Esophagus squamous epithelium (tissue), 4 donors: ENCODE measurements around the gene MEI1.
A peak's percentile ranks its signal among the peaks of the same experiment; 100 is the strongest.

Experiments used
- CTCF ChIP-seq, 6 experiments: fragments of 450-650 bp in 4 of 6; fragments of 200-600 bp in 2 of 6; sonication (generic) in 2 of 6; IDR thresholded peaks; one replicate each; pipeline ENCODE4 v1.5.1; 2016 to 2019; ENCODE audit warnings: antibody characterized with exemption in 6 of 6, mild to moderate bottlenecking in 4 of 6, moderate library complexity in 4 of 6
- POLR2A ChIP-seq, 4 donors: fragments of 450-650 bp; IDR thresholded peaks; one replicate each; pipeline ENCODE4 v1.6.1; 2017; ENCODE audit warnings: antibody characterized with exemption in 4 of 4, mild to moderate bottlenecking in 4 of 4, moderate library complexity in 3 of 4

GRCh38 chr22:41830174-41830573 lies 130.9 kb downstream of the MEI1 start:
- peak in 1 of 6 experiments; percentile 14 for TF ChIP-seq CTCF (IDR thresholded peaks at IDR 0.05)
- no peak for TF ChIP-seq POLR2A (IDR thresholded peaks at IDR 0.05)
